Hematopoietic multipotent progenitor cell treated with erythropoietin and hydrocortisone succinate and interleukin-3 and kit ligand, for 17 days (in vitro differentiated cells): ENCODE results near the gene TMEM240.
"Not testable (repeated sequence)": the region's sequence is repeated elsewhere in the genome, so short reads cannot be mapped to it uniquely, and the experiment has no call there.

Experiments used
- DNase-seq: peaks from one replicate; pipeline ENCODE4 v3.0.0-alpha.2; 2015; ENCODE audit warnings: low spot score

The TMEM240 gene

DNA sequence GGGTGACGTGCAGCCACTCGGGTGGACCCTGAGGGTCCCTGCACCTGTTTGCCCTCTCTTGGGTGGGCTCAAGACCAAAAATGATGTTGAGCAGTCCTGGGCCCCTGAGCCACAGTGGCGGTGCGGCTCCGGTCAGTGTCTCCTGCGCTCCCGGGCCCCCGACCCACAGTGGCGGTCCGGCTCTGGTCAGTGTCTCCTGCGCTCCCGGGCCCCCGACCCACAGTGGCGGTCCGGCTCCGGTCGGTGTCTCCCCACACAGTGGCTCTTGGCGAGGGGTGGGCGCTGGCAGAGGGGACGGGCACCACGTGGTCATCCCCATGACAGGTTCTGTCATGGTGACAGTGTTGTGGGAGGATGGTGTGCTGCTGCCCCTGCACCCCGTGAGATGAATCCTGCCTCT lies 46.1 kb downstream of the TMEM240 start:
- not testable (repeated sequence) for DNase-seq

DNA sequence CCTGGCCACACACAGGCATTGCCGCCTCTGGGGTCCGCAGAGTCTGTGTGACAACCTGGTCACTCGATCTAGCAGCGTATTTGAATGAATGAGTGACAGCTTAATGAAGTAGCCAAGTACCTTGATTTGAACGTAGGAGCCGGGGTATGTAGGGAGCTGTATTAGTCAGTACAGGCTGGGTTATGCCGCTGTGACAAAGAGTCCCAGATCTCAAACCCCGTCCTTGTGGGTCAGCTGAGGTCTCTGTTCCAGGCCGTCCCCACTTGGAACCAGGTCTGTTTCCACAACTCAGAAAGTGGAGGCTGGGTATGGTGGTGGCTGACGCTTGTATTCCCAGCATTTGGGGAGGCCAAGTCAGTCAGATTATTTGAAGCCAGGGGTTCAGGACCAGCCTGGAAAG lies 48.8 kb downstream of the TMEM240 start:
- DNase-seq = no peak

DNA sequence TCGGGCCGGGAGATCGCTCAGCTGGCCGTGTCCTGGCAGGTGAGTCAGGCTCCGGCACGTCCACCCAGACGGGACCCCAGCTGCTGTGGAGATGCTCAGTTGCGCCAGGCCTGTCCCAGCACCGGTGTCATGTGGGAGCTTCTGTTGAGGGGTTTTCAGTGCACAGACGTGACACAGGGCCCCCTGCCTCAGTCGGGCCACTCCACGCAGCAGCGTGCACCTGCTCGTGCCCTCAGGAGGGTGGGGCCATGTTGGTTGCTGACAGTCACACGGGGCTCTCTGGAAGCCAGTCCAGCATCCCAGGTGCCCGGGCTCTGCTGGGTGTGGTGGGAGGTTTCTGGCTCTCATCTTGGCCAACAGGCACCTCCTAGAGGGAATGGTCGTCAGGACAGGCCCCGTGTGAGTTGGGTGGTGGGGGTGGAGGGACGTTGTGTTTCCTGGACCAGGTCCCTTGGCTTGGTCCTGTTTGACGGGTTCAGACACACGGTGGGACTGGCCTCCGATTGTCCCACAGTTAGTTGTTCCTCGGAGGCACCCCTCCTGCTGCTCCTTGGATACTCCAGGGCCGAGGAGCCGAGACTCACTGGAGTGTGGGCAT lies 49.7 kb downstream of the TMEM240 start:
- DNase-seq = no peak

- DNase-seq = no peak
Observed at GRCh38 chr1:1489861-1490260, 50.6 kb downstream of the TMEM240 start.

- no peak for DNase-seq
Observed at GRCh38 chr1:1489231-1489630, 51.2 kb downstream of the TMEM240 start.

- DNase-seq = no peak
Observed at GRCh38 chr1:1487701-1488100, 52.7 kb downstream of the TMEM240 start.

- DNase-seq = not testable (repeated sequence)
Observed at GRCh38 chr1:1485755-1486317, 54.6 kb downstream of the TMEM240 start.

GRCh38 chr1:1484976-1485750 lies 55.3 kb downstream of the TMEM240 start:
- not testable (repeated sequence) for DNase-seq
